HEK293 (cell line): ENCODE data around the gene FXYD4.

Experiments used
- CTCF ChIA-PET: fragments of 350-600 bp; formaldehyde crosslinking; extraction: SDS; loops from one replicate; lab custom pipeline; 2021; ENCODE audit warnings: antibody characterized with exemption; lab: Yijun Ruan, JAX
- POLR2A ChIA-PET: fragments of 300-600 bp; formaldehyde crosslinking; extraction: SDS; loops from one replicate; lab custom pipeline; 2020; ENCODE audit warnings: antibody characterized with exemption, inconsistent platforms; lab: Yijun Ruan, JAX
- H3K27ac ChIP-seq: fragments of 200-500 bp; sonication (Bioruptor generic); 2 replicates; pipeline ENCODE4 v1.5.1; 2014; ENCODE audit warnings: low read depth, low read length, control low read depth, inconsistent platforms; ENCODE audit errors: extremely low read depth
- H3K36me3 ChIP-seq, 2 experiments: fragments of 200-500 bp in 1 of 2; sonication (Bioruptor generic) in 1 of 2; 1 replicate in 1 of 2; 2 replicates in 1 of 2; pipeline ENCODE4 v1.5.1; 2014 to 2017; ENCODE audit warnings: inconsistent platforms in 2 of 2, low read length in 2 of 2; ENCODE audit not compliant: control insufficient read depth in 2 of 2, insufficient read depth in 1 of 2
- H3K4me1 ChIP-seq: fragments of 200-500 bp; sonication (Bioruptor generic); 2 replicates; pipeline ENCODE4 v1.5.1; 2014; ENCODE audit warnings: mild to moderate bottlenecking, low read length, inconsistent platforms; ENCODE audit not compliant: control insufficient read depth, insufficient read depth
- H3K4me3 ChIP-seq: 2 replicates; pipeline ENCODE4 v1.5.1; 2011; ENCODE audit warnings: low read depth, mild to moderate bottlenecking, control low read depth, low read length, moderate library complexity
- H3K9me3 ChIP-seq: fragments of 200-500 bp; sonication (Bioruptor generic); 2 replicates; pipeline ENCODE4 v1.5.1; 2014; ENCODE audit warnings: low read depth, low read length, inconsistent platforms; ENCODE audit not compliant: control insufficient read depth, insufficient read depth
- BCL11B ChIP-seq: fragments of 450-650 bp; formaldehyde crosslinking; IDR thresholded peaks from 2 replicates; pipeline ENCODE4 v1.5.1; 2016; ENCODE audit warnings: low read depth, missing biosample characterization, missing genetic modification characterization
- FEZF1 ChIP-seq: fragments of 450-650 bp; formaldehyde crosslinking; IDR thresholded peaks from 2 replicates; pipeline ENCODE4 v1.5.1; 2016; ENCODE audit warnings: missing biosample characterization, missing genetic modification characterization
- IKZF3 ChIP-seq: fragments of 450-650 bp; IDR thresholded peaks from 2 replicates; pipeline ENCODE4 v1.5.0; 2018; ENCODE audit warnings: missing biosample characterization, mild to moderate bottlenecking, missing genetic modification characterization, moderate library complexity
- KLF10 ChIP-seq: fragments of 450-650 bp; IDR thresholded peaks from 2 replicates; pipeline ENCODE4 v1.5.1; 2018; ENCODE audit warnings: missing biosample characterization, mild to moderate bottlenecking, missing genetic modification characterization
- RBAK ChIP-seq: fragments of 450-650 bp; formaldehyde crosslinking; IDR thresholded peaks from 2 replicates; pipeline ENCODE4 v1.5.1; 2016; ENCODE audit warnings: missing biosample characterization, missing genetic modification characterization
- ZBTB7A ChIP-seq: fragments of 450-650 bp; formaldehyde crosslinking; IDR thresholded peaks from 2 replicates; pipeline ENCODE4 v1.5.1; 2016; ENCODE audit warnings: low read depth, missing biosample characterization, missing genetic modification characterization
- ZFHX2 ChIP-seq: fragments of 450-650 bp; formaldehyde crosslinking; conservative IDR thresholded peaks from 2 replicates; pipeline ENCODE4 v1.5.1; 2016; ENCODE audit warnings: missing biosample characterization, missing genetic modification characterization
- ZNF114 ChIP-seq: fragments of 450-650 bp; formaldehyde crosslinking; IDR thresholded peaks from 2 replicates; pipeline ENCODE4 v1.5.0; 2017; ENCODE audit warnings: missing biosample characterization, missing genetic modification characterization
- ZNF132 ChIP-seq: fragments of 450-650 bp; formaldehyde crosslinking; IDR thresholded peaks from 2 replicates; pipeline ENCODE4 v1.5.1; 2017; ENCODE audit warnings: missing biosample characterization, missing genetic modification characterization, borderline replicate concordance
- ZNF133 ChIP-seq: fragments of 450-650 bp; formaldehyde crosslinking; IDR thresholded peaks from 2 replicates; pipeline ENCODE4 v1.5.1; 2016; ENCODE audit warnings: missing biosample characterization, missing genetic modification characterization
- ZNF2 ChIP-seq: fragments of 450-650 bp; formaldehyde crosslinking; IDR thresholded peaks from 2 replicates; pipeline ENCODE4 v1.5.1; 2016; ENCODE audit warnings: missing biosample characterization, missing genetic modification characterization
- ZNF248 ChIP-seq: fragments of 450-650 bp; formaldehyde crosslinking; IDR thresholded peaks from 2 replicates; pipeline ENCODE4 v1.5.1; 2017; ENCODE audit warnings: missing biosample characterization, missing genetic modification characterization
- ZNF37A ChIP-seq: fragments of 450-650 bp; IDR thresholded peaks from 2 replicates; pipeline ENCODE4 v1.5.1; 2018; ENCODE audit warnings: missing biosample characterization, missing genetic modification characterization
- ZNF555 ChIP-seq: fragments of 450-650 bp; formaldehyde crosslinking; conservative IDR thresholded peaks from 2 replicates; pipeline ENCODE4 v1.5.1; 2017; ENCODE audit warnings: missing biosample characterization, mild to moderate bottlenecking, missing genetic modification characterization, inconsistent platforms
- ZSCAN5A ChIP-seq: fragments of 450-650 bp; formaldehyde crosslinking; IDR thresholded peaks from 2 replicates; pipeline ENCODE4 v1.5.1; 2016; ENCODE audit warnings: missing biosample characterization, missing genetic modification characterization
- TF ChIP-seq, protein P1 (sequence below): fragments of 450-650 bp; IDR thresholded peaks from 2 replicates; pipeline ENCODE4 v1.5.1; 2018; ENCODE audit warnings: missing biosample characterization, missing genetic modification characterization
- TF ChIP-seq, protein P2 (sequence below): fragments of 450-650 bp; formaldehyde crosslinking; IDR thresholded peaks from 2 replicates; pipeline ENCODE4 v1.5.1; 2016; ENCODE audit warnings: missing biosample characterization, missing genetic modification characterization, borderline replicate concordance
- TF ChIP-seq, protein P3 (sequence below): fragments of 450-650 bp; formaldehyde crosslinking; IDR thresholded peaks from 2 replicates; pipeline ENCODE4 v1.5.1; 2016; ENCODE audit warnings: missing biosample characterization, missing genetic modification characterization
- TF ChIP-seq, protein P4 (sequence below): IDR thresholded peaks from 2 replicates; pipeline ENCODE4 v1.6.1; 2011; ENCODE audit warnings: mild to moderate bottlenecking, low read depth, low read length, borderline replicate concordance

The FXYD4 gene

GRCh38 chr10:43327171-43327570 is 44.3 kb upstream of the FXYD4 start:
- no peaks in the 10 kb centered on the region for H3K4me1 ChIP-seq
- TF ChIP-seq KLF10 (tag by site-specific recombination) (no peak), ZSCAN5A (tag by site-specific recombination) (no peak), FEZF1 (tag by site-specific recombination) (no peak), ZNF133 (tag by site-specific recombination) (no peak), ZNF114 (tag by site-specific recombination) (no peak), ZNF132 (tag by site-specific recombination) (no peak), RBAK (tag by site-specific recombination) (no peak), ZNF248 (tag by site-specific recombination) (no peak), IKZF3 (tag by site-specific recombination) (no peak), BCL11B (tag by site-specific recombination) (no peak), ZBTB7A (tag by site-specific recombination) (no peak), ZNF2 (tag by site-specific recombination) (no peak), ZFHX2 (tag by site-specific recombination) (no peak), ZNF37A (tag by site-specific recombination) (no peak), ZNF555 (no peak)
- TF ChIP-seq, protein P1, sequence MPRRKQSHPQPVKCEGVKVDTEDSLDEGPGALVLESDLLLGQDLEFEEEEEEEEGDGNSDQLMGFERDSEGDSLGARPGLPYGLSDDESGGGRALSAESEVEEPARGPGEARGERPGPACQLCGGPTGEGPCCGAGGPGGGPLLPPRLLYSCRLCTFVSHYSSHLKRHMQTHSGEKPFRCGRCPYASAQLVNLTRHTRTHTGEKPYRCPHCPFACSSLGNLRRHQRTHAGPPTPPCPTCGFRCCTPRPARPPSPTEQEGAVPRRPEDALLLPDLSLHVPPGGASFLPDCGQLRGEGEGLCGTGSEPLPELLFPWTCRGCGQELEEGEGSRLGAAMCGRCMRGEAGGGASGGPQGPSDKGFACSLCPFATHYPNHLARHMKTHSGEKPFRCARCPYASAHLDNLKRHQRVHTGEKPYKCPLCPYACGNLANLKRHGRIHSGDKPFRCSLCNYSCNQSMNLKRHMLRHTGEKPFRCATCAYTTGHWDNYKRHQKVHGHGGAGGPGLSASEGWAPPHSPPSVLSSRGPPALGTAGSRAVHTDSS (tag by site-specific recombination) = no peak
- TF ChIP-seq, protein P2, sequence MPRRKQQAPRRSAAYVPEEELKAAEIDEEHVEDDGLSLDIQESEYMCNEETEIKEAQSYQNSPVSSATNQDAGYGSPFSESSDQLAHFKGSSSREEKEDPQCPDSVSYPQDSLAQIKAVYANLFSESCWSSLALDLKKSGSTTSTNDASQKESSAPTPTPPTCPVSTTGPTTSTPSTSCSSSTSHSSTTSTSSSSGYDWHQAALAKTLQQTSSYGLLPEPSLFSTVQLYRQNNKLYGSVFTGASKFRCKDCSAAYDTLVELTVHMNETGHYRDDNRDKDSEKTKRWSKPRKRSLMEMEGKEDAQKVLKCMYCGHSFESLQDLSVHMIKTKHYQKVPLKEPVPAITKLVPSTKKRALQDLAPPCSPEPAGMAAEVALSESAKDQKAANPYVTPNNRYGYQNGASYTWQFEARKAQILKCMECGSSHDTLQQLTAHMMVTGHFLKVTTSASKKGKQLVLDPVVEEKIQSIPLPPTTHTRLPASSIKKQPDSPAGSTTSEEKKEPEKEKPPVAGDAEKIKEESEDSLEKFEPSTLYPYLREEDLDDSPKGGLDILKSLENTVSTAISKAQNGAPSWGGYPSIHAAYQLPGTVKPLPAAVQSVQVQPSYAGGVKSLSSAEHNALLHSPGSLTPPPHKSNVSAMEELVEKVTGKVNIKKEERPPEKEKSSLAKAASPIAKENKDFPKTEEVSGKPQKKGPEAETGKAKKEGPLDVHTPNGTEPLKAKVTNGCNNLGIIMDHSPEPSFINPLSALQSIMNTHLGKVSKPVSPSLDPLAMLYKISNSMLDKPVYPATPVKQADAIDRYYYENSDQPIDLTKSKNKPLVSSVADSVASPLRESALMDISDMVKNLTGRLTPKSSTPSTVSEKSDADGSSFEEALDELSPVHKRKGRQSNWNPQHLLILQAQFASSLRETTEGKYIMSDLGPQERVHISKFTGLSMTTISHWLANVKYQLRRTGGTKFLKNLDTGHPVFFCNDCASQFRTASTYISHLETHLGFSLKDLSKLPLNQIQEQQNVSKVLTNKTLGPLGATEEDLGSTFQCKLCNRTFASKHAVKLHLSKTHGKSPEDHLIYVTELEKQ (tag by site-specific recombination) = no peak
- TF ChIP-seq, protein P3, sequence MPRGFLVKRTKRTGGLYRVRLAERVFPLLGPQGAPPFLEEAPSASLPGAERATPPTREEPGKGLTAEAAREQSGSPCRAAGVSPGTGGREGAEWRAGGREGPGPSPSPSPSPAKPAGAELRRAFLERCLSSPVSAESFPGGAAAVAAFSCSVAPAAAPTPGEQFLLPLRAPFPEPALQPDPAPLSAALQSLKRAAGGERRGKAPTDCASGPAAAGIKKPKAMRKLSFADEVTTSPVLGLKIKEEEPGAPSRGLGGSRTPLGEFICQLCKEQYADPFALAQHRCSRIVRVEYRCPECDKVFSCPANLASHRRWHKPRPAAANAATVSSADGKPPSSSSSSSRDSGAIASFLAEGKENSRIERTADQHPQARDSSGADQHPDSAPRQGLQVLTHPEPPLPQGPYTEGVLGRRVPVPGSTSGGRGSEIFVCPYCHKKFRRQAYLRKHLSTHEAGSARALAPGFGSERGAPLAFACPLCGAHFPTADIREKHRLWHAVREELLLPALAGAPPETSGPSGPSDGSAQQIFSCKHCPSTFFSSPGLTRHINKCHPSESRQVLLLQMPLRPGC = no peak
- TF ChIP-seq, protein P4, sequence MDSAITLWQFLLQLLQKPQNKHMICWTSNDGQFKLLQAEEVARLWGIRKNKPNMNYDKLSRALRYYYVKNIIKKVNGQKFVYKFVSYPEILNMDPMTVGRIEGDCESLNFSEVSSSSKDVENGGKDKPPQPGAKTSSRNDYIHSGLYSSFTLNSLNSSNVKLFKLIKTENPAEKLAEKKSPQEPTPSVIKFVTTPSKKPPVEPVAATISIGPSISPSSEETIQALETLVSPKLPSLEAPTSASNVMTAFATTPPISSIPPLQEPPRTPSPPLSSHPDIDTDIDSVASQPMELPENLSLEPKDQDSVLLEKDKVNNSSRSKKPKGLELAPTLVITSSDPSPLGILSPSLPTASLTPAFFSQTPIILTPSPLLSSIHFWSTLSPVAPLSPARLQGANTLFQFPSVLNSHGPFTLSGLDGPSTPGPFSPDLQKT = no peak
- TF ChIP-seq, all 188 proteins: peak for 0
- no peaks in the 10 kb centered on the region for H3K9me3 ChIP-seq
- H3K36me3 ChIP-seq = no peaks in the 10 kb centered on the region
- ChIA-PET CTCF (interaction anchor here (0.9 to 1.5 kb wide), 3 partner anchors 21 to 71 kb away, joined by 3 to 4 read pairs (median 3); no protein-coding TSS in a partner anchor), POLR2A (no interaction called here)
- H3K4me3 ChIP-seq = no peak overlapping the region
- H3K27ac ChIP-seq = no peak overlapping the region
